ENCODE measurements around the gene MFGE8.

DNA sequence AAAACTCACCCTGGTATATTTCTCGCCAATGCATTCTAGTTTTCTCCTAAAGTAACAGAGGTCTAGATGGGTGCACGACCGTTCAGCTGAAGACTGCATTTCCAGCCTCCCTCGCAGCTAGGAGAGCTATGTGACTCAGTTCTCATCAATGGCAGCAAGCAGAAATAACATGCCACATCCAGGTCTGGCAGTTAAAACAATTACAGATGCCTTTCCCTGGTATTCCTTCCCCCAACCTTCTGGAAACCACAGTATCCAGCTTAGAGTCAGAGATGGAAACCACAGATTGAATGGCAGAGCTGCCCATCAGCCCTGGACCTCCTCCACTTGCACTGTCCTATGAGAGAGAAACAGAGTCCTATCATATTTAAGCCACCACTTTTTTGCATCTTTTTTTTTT lies 22.7 kb downstream of the MFGE8 start:
- TF ChIP-seq, protein P1, sequence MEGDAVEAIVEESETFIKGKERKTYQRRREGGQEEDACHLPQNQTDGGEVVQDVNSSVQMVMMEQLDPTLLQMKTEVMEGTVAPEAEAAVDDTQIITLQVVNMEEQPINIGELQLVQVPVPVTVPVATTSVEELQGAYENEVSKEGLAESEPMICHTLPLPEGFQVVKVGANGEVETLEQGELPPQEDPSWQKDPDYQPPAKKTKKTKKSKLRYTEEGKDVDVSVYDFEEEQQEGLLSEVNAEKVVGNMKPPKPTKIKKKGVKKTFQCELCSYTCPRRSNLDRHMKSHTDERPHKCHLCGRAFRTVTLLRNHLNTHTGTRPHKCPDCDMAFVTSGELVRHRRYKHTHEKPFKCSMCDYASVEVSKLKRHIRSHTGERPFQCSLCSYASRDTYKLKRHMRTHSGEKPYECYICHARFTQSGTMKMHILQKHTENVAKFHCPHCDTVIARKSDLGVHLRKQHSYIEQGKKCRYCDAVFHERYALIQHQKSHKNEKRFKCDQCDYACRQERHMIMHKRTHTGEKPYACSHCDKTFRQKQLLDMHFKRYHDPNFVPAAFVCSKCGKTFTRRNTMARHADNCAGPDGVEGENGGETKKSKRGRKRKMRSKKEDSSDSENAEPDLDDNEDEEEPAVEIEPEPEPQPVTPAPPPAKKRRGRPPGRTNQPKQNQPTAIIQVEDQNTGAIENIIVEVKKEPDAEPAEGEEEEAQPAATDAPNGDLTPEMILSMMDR (IDR thresholded peaks at IDR 0.05; ENCODE audit: low read length): no peak
- TF ChIP-seq EZH2 (IDR thresholded peaks at IDR 0.05; ENCODE audit: borderline replicate concordance, low read length): no peak

Data from OCI-LY1 (cell line).